Endothelial cell of umbilical vein (primary cell): ENCODE data around the gene KAZN. TPM values are rescaled to one million over a fixed set of nuclear protein-coding genes. Genes with fewer than 3 reads are reported as not detected.

Experiments
- BruUV-seq: library from RNA; stranded (reverse); fragments of 400-500 nt; replicated peaks from 2 replicates; lab custom pipeline; 2021; lab: Mats Ljungman, UMichigan
- CTCF ChIA-PET: fragments of 300-600, 350-600 bp; sonication (Branson Sonifier 250); formaldehyde crosslinking; loops from one replicate; lab custom pipeline; 2021; ENCODE audit warnings: antibody characterized with exemption, inconsistent platforms; lab: Charles Lee
- POLR2A ChIA-PET: fragments of 300-600, 350-600 bp; sonication (Branson Sonifier 250); formaldehyde crosslinking; loops from one replicate; lab custom pipeline; 2021; ENCODE audit warnings: antibody characterized with exemption, inconsistent platforms; lab: Charles Lee
- DNase-seq: peaks from one replicate; pipeline ENCODE4 v3.0.0-alpha.2; 2011; ENCODE audit warnings: low read depth, low spot score
- FAIRE-seq: peaks from 2 replicates; lab custom pipeline; 2011; peaks lifted over from hg19 to GRCh38; lab: Jason Lieb, UNC
- H2AFZ ChIP-seq: 2 replicates; pipeline ENCODE4 v1.6.0; 2012; ENCODE audit warnings: low read depth, low read length, control low read depth, inconsistent platforms
- H3K27ac ChIP-seq: 2 replicates; pipeline ENCODE4 v1.5.1; 2011; ENCODE audit warnings: low read depth, mild to moderate bottlenecking, control low read depth, low read length, moderate library complexity; ENCODE audit not compliant: insufficient read depth
- H3K27me3 ChIP-seq, 2 experiments: 2 replicates each; pipeline versions ENCODE4 v1.6.0 to v1.6.1; 2011; ENCODE audit warnings: low read length in 2 of 2, mixed read lengths in 1 of 2; ENCODE audit not compliant: control insufficient read depth in 2 of 2, insufficient read depth in 2 of 2
- H3K36me3 ChIP-seq, 2 experiments: 2 replicates in 1 of 2; 3 replicates in 1 of 2; pipeline ENCODE4 v1.5.1; 2011; ENCODE audit warnings: low read length in 2 of 2, mild to moderate bottlenecking in 1 of 2, moderate library complexity in 1 of 2; ENCODE audit not compliant: control insufficient read depth in 2 of 2, insufficient read depth in 2 of 2; ENCODE audit errors: extremely low read depth in 1 of 2
- H3K4me1 ChIP-seq: 3 replicates; pipeline ENCODE4 v1.5.1; 2011; ENCODE audit warnings: mild to moderate bottlenecking, low read length; ENCODE audit not compliant: control insufficient read depth, insufficient read depth; ENCODE audit errors: extremely low read depth
- H3K4me2 ChIP-seq: 2 replicates; pipeline ENCODE4 v1.6.1; 2011; ENCODE audit warnings: low read length, control low read depth, mixed read lengths; ENCODE audit not compliant: insufficient read depth
- H3K4me3 ChIP-seq, 3 experiments: fragments of 200-600 bp in 1 of 3; sonication (generic), shearing (Covaris generic) in 1 of 3; replicated peaks in 1 of 3; 2 replicates each; pipeline ENCODE4 v1.5.1; 2011 to 2016; ENCODE audit warnings: control low read depth in 3 of 3, low read length in 3 of 3, mild to moderate bottlenecking in 2 of 3, inconsistent platforms in 1 of 3, low read depth in 1 of 3, moderate library complexity in 1 of 3; ENCODE audit not compliant: insufficient read depth in 1 of 3
- H3K79me2 ChIP-seq: 2 replicates; pipeline ENCODE4 v1.6.0; 2012; ENCODE audit warnings: low read length, inconsistent platforms; ENCODE audit not compliant: control insufficient read depth, insufficient read depth
- H3K9ac ChIP-seq: replicated peaks from 2 replicates; pipeline ENCODE3; 2011; ENCODE audit warnings: low read length, control low read depth; ENCODE audit not compliant: insufficient read depth; ENCODE audit errors: extremely low read depth
- H3K9me1 ChIP-seq: replicated peaks from 3 replicates; pipeline ENCODE4 v1.6.0; 2011; ENCODE audit warnings: mild to moderate bottlenecking, low read length; ENCODE audit not compliant: control insufficient read depth, insufficient read depth; ENCODE audit errors: extremely low read depth
- H3K9me3 ChIP-seq: replicated peaks from 2 replicates; pipeline ENCODE4 v1.5.1; 2012; ENCODE audit warnings: low read length, inconsistent platforms; ENCODE audit not compliant: control insufficient read depth, insufficient read depth
- H4K20me1 ChIP-seq: replicated peaks from 2 replicates; pipeline ENCODE3; 2011; ENCODE audit warnings: mild to moderate bottlenecking, low read length; ENCODE audit not compliant: control insufficient read depth, insufficient read depth; ENCODE audit errors: extremely low read depth
- CTCF ChIP-seq, 2 donors: IDR thresholded peaks; 1 replicate in 1 of 2; 2 replicates in 1 of 2; pipeline ENCODE4 v1.5.1; 2011; ENCODE audit warnings: low read length in 2 of 2, mild to moderate bottlenecking in 2 of 2, moderate library complexity in 2 of 2, control low read depth in 1 of 2, inconsistent platforms in 1 of 2, low read depth in 1 of 2; ENCODE audit not compliant: insufficient read depth in 1 of 2; ENCODE audit errors: extremely low read depth in 1 of 2
- EZH2 ChIP-seq: IDR thresholded peaks from 2 replicates; pipeline ENCODE4 v1.6.1; 2012; ENCODE audit warnings: borderline replicate concordance, low read depth, mild to moderate bottlenecking, moderate library complexity, low read length, inconsistent platforms; ENCODE audit not compliant: severe bottlenecking
- FOS ChIP-seq: IDR thresholded peaks from 2 replicates; pipeline ENCODE4 v1.6.1; 2011; ENCODE audit warnings: mild to moderate bottlenecking, low read length, moderate library complexity, borderline replicate concordance; ENCODE audit not compliant: insufficient read depth
- GATA2 ChIP-seq: IDR thresholded peaks from 2 replicates; pipeline ENCODE4 v1.7.0; 2011; ENCODE audit warnings: low read depth, mild to moderate bottlenecking, moderate library complexity, mixed read lengths, low read length; ENCODE audit not compliant: insufficient read length, insufficient read depth
- JUN ChIP-seq: IDR thresholded peaks from 2 replicates; pipeline ENCODE4 v1.6.1; 2011; ENCODE audit warnings: borderline replicate concordance, low read depth; ENCODE audit not compliant: insufficient read length, insufficient read depth
- MAX ChIP-seq: IDR thresholded peaks from 2 replicates; pipeline ENCODE4 v1.6.1; 2011; ENCODE audit not compliant: insufficient read depth, insufficient read length
- MYC ChIP-seq: IDR thresholded peaks from one replicate; pipeline ENCODE4 v1.6.1; 2011; ENCODE audit warnings: mild to moderate bottlenecking, low read depth, low read length
- POLR2A ChIP-seq: IDR thresholded peaks from 2 replicates; pipeline ENCODE4 v1.6.1; 2012; ENCODE audit warnings: low read depth, mild to moderate bottlenecking, control low read depth, low read length
- POLR2AphosphoS5 ChIP-seq: IDR thresholded peaks from 2 replicates; pipeline ENCODE4 v1.6.1; 2012; ENCODE audit warnings: low read depth, mild to moderate bottlenecking, control low read depth, low read length, moderate library complexity; ENCODE audit not compliant: insufficient read depth
- dilution Hi-C: fragments of 300-500 bp; cut with MboI; formaldehyde crosslinking; loops from one replicate; pipeline ENCODE4 v1.15.0; 2019; ENCODE audit warnings: low sequenced_read_pairs; ENCODE audit not compliant: extremely low pct_ligation_motif_present
- intact Hi-C: fragments of 100-400 bp; cut with micrococcal nuclease; formaldehyde crosslinking; loops from one replicate; pipeline ENCODE4 v1.10.0; 2022
- polyA plus RNA-seq, 4 experiments: library from polyadenylated mRNA; depleted of rRNA in 3 of 4; stranded (reverse) in 3 of 4; unstranded in 1 of 4; fragments of >200 nt; gene quantifications; 2 replicates each; pipeline versions ENCODE4 v1.2.1 to v1.2.3, GENCODE V29; 2011 to 2012; ENCODE audit warnings: missing spikeins in 1 of 4
- total RNA-seq: library from RNA; stranded (reverse); gene quantifications from 2 replicates; pipeline ENCODE4 v1.2.3, GENCODE V29; 2021

The KAZN gene
- total and polyA plus RNA-seq, 2 donors (not counting 3 experiments of a cell fraction or from before 2014, with no cell fraction given), result 1.6 to 5.8 TPM

- no peaks in the 10 kb centered on the region for H3K27me3 ChIP-seq
- no peaks in the 10 kb centered on the region for H4K20me1 ChIP-seq
- no peak overlapping the region for H3K4me2 ChIP-seq
- no peaks in the 10 kb centered on the region for H3K9me3 ChIP-seq
- H3K27ac ChIP-seq, result no peak overlapping the region
- no peak overlapping the region for H3K9ac ChIP-seq
- H3K4me1 ChIP-seq, result no peaks in the 10 kb centered on the region
- intact Hi-C loops (no loop called here), dilution Hi-C loops (no loop called here)
- FAIRE-seq (no peak), DNase-seq (no peak)
- no peaks in the 10 kb centered on the region for H3K79me2 ChIP-seq
- no peaks in the 10 kb centered on the region for H3K9me1 ChIP-seq
- ChIA-PET POLR2A (no interaction called here), CTCF (no interaction called here)
- H3K4me3 ChIP-seq, result no peak overlapping the region
- no peaks in the 10 kb centered on the region for H3K36me3 ChIP-seq
- TF ChIP-seq POLR2A (no peak), POLR2AphosphoS5 (no peak), MYC (no peak), GATA2 (no peak), MAX (no peak), FOS (no peak), CTCF (IDR thresholded peaks at IDR 0.05; ENCODE audit: extremely low read depth in 1 of 2, insufficient read depth in 1 of 2, low read depth in 1 of 2, low read length in 2 of 2) (no peak), EZH2 (no peak), JUN (no peak)
- no TSS peak for BruUV-seq
- no peak overlapping the region for H2AFZ ChIP-seq
These were observed 469.7 kb downstream of the KAZN start for GRCh38 chr1:15068152-15068551.
